HG02798 (cell line): Measurements from ENCODE around the gene SERPINE2.
"Not testable (repeated sequence)": the region's sequence is repeated elsewhere in the genome, so short reads cannot be mapped to it uniquely, and the experiment has no call there.

Source experiments
- ATAC-seq: cut with Tn5 transposase; IDR thresholded peaks from one replicate; pipeline ENCODE4 v1.9.1; 2021; ENCODE audit warnings: mild to moderate bottlenecking; ENCODE audit not compliant: unreplicated experiment, poor library complexity

SERPINE2 gene

GRCh38 chr2:224020523-224020922 is 18.6 kb downstream of the SERPINE2 start:
- ATAC-seq = no peak

- no peak for ATAC-seq
Measured at GRCh38 chr2:224017957-224018356, 21.1 kb downstream of the SERPINE2 start.

GRCh38 chr2:224016963-224017362 is 22.1 kb downstream of the SERPINE2 start:
- ATAC-seq = no peak

- ATAC-seq = no peak
Measured at GRCh38 chr2:224014336-224014735, 24.8 kb downstream of the SERPINE2 start.

- ATAC-seq = no peak
Measured at GRCh38 chr2:224011837-224012236, 27.2 kb downstream of the SERPINE2 start.

GRCh38 chr2:224009605-224010315 is 29.3 kb downstream of the SERPINE2 start:
- no peak for ATAC-seq

GRCh38 chr2:224008702-224009261 is 30.3 kb downstream of the SERPINE2 start:
- ATAC-seq = no peak

- ATAC-seq = no peak
Measured at GRCh38 chr2:224004105-224004695, 34.9 kb downstream of the SERPINE2 start.

GRCh38 chr2:224000662-224001061 is 38.4 kb downstream of the SERPINE2 start:
- ATAC-seq = not testable (repeated sequence)

GRCh38 chr2:223999862-224000261 is 39.2 kb downstream of the SERPINE2 start:
- no peak for ATAC-seq

- ATAC-seq = no peak
Measured at GRCh38 chr2:223998948-223999347, 40.1 kb downstream of the SERPINE2 start.

GRCh38 chr2:223997938-223998337 is 41.1 kb downstream of the SERPINE2 start:
- ATAC-seq = no peak

- ATAC-seq = no peak
Measured at GRCh38 chr2:223996391-223996790, 42.7 kb downstream of the SERPINE2 start.

GRCh38 chr2:223995569-223995968 is 43.5 kb downstream of the SERPINE2 start:
- no peak for ATAC-seq

- ATAC-seq = no peak
Measured at GRCh38 chr2:223994562-223995162, 44.4 kb downstream of the SERPINE2 start.

GRCh38 chr2:223993634-223994232 is 45.4 kb downstream of the SERPINE2 start:
- peak; percentile 78 for ATAC-seq

GRCh38 chr2:223991611-223992010 is 47.5 kb downstream of the SERPINE2 start:
- ATAC-seq = no peak

- ATAC-seq = no peak
Measured at GRCh38 chr2:223989856-223990232, 49.2 kb downstream of the SERPINE2 start.

- no peak for ATAC-seq
Measured at GRCh38 chr2:223989206-223989855, 49.8 kb downstream of the SERPINE2 start.

GRCh38 chr2:223981241-223981640 is 57.8 kb downstream of the SERPINE2 start:
- no peak for ATAC-seq
